Loucy (cell line): ENCODE measurements around the gene KRTAP22-1.

Experiments
- EZH2phosphoT487 ChIP-seq: fragments of 200-600 bp; IDR thresholded peaks from 2 replicates; pipeline ENCODE4 v1.6.1; 2018; ENCODE audit warnings: antibody characterized with exemption, mild to moderate bottlenecking, moderate library complexity, borderline replicate concordance
- TF ChIP-seq, protein P1 (sequence below): fragments of 200-600 bp; sonication (generic); conservative IDR thresholded peaks from 2 replicates; pipeline ENCODE4 v1.5.1; 2014; ENCODE audit warnings: mild to moderate bottlenecking, antibody characterized with exemption, low read length

DNA sequence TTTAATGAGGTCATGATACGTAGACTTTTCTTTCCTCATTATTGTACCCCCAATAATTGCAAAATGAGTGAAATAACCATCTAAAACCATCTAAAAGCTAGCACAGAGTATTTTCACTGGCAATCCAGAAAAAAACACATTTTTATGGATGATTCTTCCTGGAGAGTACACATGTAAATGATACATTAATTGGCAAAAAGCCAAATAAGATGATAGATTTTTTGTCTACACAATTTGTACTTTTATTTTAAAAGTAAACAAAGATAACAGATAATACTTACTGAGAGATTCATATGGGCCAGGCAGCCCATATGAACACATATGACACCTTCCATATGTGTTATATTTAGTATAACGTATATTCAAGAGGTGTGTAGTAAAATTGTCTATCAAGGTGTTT is 37.3 kb upstream of the KRTAP22-1 start:
- TF ChIP-seq, protein P1, sequence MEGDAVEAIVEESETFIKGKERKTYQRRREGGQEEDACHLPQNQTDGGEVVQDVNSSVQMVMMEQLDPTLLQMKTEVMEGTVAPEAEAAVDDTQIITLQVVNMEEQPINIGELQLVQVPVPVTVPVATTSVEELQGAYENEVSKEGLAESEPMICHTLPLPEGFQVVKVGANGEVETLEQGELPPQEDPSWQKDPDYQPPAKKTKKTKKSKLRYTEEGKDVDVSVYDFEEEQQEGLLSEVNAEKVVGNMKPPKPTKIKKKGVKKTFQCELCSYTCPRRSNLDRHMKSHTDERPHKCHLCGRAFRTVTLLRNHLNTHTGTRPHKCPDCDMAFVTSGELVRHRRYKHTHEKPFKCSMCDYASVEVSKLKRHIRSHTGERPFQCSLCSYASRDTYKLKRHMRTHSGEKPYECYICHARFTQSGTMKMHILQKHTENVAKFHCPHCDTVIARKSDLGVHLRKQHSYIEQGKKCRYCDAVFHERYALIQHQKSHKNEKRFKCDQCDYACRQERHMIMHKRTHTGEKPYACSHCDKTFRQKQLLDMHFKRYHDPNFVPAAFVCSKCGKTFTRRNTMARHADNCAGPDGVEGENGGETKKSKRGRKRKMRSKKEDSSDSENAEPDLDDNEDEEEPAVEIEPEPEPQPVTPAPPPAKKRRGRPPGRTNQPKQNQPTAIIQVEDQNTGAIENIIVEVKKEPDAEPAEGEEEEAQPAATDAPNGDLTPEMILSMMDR: no peak
- no peak for TF ChIP-seq EZH2phosphoT487
